Hypothalamus (tissue), 51 donors: ENCODE measurements around the gene UBE2E2.

ENCODE experiments used
- DNase-seq, 51 donors: peaks; one replicate each; lab custom pipeline; 2025; lab: John Stamatoyannopoulos, UW

UBE2E2 gene

GRCh38 chr3:23192816-23193215 lies 10.3 kb upstream of the UBE2E2 start:
- DNase-seq: no peak

DNA sequence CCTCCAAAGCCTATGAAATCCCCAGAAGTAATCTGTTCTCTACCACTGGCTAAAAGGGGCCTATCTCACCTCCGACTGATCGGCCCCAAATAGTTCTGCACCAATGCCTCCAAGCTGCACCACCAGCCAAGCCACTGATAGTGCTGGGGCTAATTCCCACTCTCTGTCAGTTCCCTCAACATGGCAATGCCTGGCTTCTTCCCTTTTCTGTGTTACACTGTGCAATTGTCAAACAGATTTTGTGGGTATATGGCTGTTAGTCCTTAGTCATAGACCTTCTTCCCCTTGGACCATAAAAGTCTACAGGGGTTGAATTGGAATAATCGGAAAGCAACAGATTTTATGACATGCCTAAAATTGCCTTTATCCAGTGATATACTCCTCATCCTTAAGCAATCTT lies 9.3 kb upstream of the UBE2E2 start:
- DNase-seq: no peak

GRCh38 chr3:23198801-23199200 lies 4.3 kb upstream of the UBE2E2 start:
- DNase-seq: no peak

DNA sequence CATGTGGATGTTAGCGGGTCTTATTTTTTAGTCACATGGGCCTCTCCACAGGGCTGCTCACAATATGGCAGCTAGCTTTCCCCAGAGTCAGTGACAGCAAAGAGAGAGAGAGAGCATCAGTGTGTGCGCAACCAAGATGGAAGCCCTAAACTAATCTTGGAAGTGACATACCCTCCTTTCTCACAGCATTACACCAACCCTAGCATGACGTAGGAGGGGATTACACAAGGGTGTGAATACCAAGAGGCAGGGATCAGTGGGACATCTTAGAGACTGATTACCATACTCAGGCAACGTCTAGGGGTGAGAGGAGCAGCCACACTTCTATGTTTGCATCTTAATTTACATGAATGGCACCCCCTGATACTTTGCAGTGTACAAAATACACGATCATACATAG lies 3.5 kb upstream of the UBE2E2 start:
- no peak for DNase-seq

GRCh38 chr3:23201154-23201838 lies 1.8 kb upstream of the UBE2E2 start:
- no peak for DNase-seq

DNA sequence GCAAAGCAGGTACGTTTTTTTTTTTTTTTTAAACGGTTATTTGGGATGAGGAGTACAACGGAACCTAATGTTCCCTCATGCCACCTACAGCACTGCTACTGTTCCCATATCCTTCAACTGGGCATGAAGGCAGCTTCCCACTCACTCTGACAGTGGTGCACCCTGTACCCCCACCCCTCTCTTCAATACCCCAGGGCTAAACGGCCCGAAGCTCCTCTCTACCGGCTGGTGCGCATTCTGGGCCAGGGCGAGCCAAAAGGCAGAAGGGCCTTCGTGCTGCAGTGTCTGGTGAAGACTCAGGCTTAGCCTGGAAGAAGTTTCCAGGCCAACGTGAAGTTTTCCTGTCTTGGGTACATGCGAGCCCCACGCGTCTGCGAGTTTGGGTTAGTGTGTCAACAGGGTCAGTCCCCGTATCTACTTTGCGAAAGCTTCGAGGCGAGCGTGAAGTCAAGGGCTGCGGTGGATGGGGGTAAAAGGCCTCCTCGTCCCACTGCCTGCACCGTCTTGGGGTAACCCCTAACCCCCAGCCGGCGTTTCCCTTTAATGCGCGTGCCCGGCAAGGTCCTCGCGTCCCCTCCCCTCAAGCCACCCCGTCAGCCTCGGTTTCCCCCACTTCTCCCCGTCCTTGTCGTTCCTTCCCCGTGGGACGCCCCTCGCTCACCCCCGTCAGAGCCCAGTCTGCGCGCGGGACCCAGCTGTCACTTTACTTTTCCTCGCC lies 765 bp upstream of the UBE2E2 start:
- DNase-seq: peak in 31 of 51 donors; percentile 27 to 91 (median 61)

- peak in 35 of 51 donors; percentile 10 to 71 (median 41) for DNase-seq
Measured at GRCh38 chr3:23203708-23204330, 692 bp downstream of the UBE2E2 start.

GRCh38 chr3:23206366-23206765 lies 3.2 kb downstream of the UBE2E2 start:
- no peak for DNase-seq

GRCh38 chr3:23209103-23209502 lies 6.0 kb downstream of the UBE2E2 start:
- no peak for DNase-seq

- DNase-seq: no peak
Measured at GRCh38 chr3:23209747-23210487, 6.8 kb downstream of the UBE2E2 start.

DNA sequence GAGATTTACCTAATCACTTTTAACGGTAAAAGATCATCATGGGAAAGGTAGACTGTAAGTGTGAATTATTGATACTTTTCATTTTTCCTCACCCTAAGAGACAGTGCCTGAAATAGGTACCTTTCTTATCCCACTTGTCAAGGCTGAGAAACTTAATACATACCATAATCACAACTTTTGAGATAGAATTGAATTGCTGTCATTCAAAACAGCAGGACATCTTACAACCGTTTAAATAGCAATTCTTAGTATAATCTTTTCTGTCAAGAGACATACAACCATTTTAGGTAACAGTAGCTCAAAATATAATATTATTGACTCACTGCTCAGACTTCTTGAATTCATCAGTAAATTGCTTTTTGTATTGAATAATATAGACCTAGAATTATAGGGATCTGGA lies 10.7 kb downstream of the UBE2E2 start:
- DNase-seq: no peak

- no peak for DNase-seq
Measured at GRCh38 chr3:23217872-23218554, 14.9 kb downstream of the UBE2E2 start.

GRCh38 chr3:23219117-23219516 lies 16.0 kb downstream of the UBE2E2 start:
- no peak for DNase-seq

DNA sequence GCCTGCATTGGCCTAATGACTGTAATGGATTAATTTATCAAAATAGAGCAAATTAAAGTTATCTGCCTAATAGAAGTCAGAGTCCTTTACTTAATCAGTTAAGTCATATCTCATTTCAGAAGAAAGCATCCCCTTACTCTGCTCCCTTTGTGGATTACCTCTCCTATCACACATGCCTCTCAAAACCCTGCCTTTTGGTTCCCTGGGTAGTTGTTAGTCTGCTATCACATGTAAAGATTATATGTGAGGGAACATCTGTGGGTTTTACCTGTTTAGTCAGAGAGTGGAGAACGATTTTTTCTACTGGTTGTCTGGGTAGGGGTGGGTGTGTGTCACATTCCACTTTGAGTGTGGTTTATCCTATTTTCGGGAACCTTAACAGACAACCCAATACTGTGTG lies 16.4 kb downstream of the UBE2E2 start:
- DNase-seq: no peak

DNA sequence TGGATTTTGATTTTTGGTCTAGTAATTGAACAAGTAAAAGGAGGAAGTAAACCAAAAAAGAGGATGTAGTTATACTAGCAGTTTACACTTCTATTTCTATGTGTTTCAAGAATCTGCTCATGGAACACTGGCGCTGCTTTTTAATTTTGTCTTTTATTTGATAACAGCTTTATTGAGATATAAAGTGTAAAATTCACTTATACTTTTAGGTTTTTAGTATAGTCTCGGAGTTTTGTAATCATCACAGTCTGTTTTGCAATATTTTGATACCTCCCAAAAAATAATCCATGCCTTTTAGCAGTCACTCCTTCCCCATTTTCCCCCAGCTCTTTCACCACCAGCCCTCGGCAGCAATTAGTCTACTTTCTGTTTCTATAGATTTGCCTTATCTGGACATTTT lies 18.0 kb downstream of the UBE2E2 start:
- no peak for DNase-seq

DNA sequence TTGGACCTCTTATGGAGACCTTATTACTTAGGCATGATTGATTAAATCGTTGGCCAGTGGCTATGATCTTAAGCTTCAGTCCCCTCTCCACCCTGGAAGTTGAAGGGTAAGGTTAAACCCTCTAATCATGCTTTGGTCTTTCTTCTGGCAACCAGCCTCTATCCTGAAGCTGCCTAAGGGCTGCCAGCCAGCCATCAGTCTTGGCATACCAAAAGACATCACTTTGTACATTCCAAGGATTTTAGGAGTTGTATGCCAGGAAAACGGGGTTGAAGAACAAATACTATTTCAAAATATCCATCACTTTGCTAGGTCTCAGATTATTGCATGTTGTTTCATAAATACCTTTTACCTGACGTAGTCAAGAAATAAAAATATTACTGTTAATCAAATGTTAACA lies 28.9 kb downstream of the UBE2E2 start:
- no peak for DNase-seq

GRCh38 chr3:23232854-23233253 lies 29.7 kb downstream of the UBE2E2 start:
- DNase-seq: no peak

- no peak for DNase-seq
Measured at GRCh38 chr3:23235264-23235663, 32.1 kb downstream of the UBE2E2 start.

DNA sequence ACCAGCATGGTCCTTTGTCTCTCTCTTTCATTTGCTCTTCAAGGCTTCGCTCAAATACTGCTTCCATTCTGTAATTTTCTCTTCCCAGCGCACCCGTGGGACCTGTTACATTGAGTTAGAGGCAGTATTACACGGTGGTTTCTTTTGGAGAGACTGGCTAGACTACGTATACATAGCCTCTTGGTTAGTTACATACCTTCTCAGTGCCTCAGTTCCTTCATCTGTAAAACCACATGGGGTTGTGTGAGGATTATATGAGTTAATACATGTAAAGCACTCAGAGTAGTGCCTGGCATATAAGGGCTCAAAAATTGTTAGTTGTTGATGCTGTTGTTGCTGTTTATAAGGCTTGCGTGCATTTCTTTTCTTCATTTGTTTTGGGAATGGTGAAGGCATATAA lies 33.8 kb downstream of the UBE2E2 start:
- no peak for DNase-seq

DNA sequence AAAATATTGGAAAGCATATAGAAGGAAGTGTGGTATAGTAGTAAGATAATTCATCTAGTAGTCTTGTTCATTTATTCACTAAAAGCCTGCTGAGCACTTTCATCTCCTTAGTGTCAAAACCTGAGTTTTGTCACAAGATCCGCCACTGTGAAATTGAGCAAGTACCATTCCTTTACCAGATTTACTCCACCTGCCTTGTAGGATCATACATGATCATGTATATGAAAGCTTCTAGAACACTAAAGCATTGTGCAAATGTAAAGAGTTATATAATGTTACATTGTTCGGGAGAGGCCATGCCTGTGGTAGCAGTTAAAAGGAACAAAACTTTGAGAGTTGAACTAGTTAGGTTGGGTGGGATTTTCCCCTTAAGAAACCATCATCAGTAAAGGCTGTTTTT lies 35.0 kb downstream of the UBE2E2 start:
- no peak for DNase-seq

DNA sequence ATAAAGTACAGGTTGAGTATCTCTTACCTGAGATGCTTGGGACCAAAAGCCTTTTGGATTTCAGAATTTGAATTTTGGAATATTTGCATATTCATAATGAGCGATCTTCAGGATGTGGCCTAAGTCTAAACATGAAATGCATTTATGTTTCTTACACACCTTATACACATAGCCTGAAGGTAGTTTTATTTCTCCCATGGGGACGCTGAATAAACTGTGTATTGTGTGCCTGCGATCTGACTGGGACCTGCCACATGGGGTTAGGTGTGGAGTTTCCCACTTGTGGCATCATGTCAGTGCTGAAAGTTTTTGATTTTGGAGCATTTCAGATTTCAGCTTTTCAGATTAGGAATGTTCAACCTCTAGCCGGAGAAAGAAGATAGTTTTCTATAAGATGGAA lies 35.5 kb downstream of the UBE2E2 start:
- no peak for DNase-seq
